Choroid plexus epithelial cell (primary cell): ENCODE data around the gene GOSR2.

ENCODE experiments used
- DNase-seq: peaks from one replicate; pipeline ENCODE4 v3.0.0-alpha.2; 2010; ENCODE audit warnings: low read depth
- H3K4me3 ChIP-seq: 2 replicates; pipeline ENCODE4 v1.5.1; 2011; ENCODE audit warnings: low read depth, mild to moderate bottlenecking, control low read depth, low read length, moderate library complexity
- TF ChIP-seq, protein P1 (sequence below): conservative IDR thresholded peaks from 2 replicates; pipeline ENCODE4 v1.5.1; 2011; ENCODE audit warnings: low read depth, mild to moderate bottlenecking, control low read depth, inconsistent platforms, low read length, moderate library complexity

The GOSR2 gene

DNA sequence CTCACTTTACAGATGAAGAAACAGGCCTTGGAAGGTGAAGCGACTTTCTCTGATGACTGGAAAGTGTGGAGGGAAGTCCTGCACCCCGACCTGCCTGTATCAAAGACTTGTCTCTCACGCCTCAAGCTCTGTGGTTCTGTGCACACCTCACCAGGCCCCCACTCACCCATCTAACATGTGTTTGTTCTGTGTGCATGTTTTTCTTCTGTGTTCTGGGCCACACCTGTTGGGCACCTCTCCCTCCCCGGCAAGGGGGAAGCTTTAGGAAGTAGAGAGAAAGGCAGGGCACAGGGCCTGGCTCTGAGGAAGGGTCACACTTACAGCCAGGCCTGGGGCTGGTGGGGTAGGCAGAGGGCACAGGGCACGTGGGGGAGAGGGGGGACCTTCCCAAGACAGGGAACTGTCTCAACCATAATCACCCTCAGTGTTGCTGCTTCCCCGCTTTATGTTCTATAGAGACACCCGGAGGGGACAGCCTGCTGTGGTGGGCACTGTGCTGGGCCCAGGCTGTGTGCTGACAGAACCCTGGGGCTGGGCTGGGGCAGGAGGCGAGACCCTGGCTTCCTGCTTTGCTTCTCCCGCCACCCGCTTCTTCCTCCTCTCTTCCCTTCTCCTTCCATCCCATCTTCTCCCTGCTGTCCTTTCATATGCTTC, 48.8 kb downstream of the GOSR2 start:
- no peak overlapping the region for H3K4me3 ChIP-seq

DNA sequence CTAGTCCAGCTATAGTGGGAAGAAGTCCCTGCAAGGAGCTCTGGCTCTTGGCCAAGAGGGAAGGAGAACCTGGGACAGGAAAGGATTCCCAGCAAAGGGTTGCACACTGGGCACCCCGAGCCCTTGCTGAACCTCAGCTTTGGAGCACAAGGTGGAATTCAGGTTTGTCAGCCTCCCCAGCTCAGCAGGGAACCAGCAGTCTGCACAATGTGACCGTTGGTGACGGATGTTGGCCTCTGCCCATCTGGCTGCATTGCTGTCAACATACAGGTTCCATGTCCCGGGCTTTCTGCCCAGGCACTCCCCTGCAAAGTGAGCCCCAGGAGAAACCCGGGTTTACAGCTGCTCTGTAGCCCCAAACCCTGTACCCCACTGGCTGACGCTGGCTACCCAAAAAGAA, 49.4 kb downstream of the GOSR2 start:
- no peak overlapping the region for H3K4me3 ChIP-seq
- TF ChIP-seq, protein P1, sequence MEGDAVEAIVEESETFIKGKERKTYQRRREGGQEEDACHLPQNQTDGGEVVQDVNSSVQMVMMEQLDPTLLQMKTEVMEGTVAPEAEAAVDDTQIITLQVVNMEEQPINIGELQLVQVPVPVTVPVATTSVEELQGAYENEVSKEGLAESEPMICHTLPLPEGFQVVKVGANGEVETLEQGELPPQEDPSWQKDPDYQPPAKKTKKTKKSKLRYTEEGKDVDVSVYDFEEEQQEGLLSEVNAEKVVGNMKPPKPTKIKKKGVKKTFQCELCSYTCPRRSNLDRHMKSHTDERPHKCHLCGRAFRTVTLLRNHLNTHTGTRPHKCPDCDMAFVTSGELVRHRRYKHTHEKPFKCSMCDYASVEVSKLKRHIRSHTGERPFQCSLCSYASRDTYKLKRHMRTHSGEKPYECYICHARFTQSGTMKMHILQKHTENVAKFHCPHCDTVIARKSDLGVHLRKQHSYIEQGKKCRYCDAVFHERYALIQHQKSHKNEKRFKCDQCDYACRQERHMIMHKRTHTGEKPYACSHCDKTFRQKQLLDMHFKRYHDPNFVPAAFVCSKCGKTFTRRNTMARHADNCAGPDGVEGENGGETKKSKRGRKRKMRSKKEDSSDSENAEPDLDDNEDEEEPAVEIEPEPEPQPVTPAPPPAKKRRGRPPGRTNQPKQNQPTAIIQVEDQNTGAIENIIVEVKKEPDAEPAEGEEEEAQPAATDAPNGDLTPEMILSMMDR: no peak
- no peak for DNase-seq

More for the DNA sequence above, 48.8 kb downstream of the GOSR2 start:
- no peak for DNase-seq
- TF ChIP-seq, protein P1: no peak

DNA sequence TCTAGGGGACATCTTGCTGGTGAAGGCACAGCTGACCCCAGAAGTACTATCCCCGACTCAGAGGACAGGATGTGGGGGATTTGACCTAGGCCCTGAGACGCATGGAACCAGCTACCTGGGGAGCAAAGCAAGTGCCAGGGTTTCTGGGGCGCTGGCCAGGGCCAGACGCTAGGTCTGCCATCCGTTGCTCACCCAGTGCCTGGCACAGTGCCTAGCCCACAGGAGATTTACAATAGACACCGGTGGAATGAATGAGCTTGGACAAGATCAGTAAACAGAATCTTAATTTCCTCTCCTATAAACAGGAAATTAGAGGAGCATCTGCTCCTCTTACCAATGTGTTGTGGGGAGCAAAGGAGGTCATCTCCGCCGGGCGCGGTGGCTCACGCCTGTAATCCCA, 51.1 kb downstream of the GOSR2 start:
- no peak for DNase-seq
- TF ChIP-seq, protein P1: no peak
- H3K4me3 ChIP-seq: no peak overlapping the region

DNA sequence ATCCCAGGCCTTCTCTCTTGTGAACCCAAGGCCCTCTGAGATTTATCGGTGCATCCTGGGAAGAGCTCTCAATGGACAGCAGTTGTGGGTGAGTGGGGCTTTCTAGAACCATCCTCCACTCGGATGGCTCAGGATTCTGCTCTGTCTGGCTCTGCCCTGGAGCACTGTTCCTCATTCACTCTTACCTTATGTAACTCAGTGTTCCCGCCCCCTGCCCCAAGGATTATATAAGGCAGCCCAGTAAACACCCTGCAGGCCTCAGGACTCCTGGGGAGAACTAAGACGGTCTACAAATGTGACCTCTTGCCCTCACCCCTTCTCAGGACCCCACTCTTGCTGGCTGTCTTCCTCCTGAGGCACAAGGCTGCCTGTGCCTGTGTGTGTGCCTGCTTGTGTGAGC, 52.3 kb downstream of the GOSR2 start:
- TF ChIP-seq, protein P1: no peak
- no peak for DNase-seq
- no peak overlapping the region for H3K4me3 ChIP-seq

DNA sequence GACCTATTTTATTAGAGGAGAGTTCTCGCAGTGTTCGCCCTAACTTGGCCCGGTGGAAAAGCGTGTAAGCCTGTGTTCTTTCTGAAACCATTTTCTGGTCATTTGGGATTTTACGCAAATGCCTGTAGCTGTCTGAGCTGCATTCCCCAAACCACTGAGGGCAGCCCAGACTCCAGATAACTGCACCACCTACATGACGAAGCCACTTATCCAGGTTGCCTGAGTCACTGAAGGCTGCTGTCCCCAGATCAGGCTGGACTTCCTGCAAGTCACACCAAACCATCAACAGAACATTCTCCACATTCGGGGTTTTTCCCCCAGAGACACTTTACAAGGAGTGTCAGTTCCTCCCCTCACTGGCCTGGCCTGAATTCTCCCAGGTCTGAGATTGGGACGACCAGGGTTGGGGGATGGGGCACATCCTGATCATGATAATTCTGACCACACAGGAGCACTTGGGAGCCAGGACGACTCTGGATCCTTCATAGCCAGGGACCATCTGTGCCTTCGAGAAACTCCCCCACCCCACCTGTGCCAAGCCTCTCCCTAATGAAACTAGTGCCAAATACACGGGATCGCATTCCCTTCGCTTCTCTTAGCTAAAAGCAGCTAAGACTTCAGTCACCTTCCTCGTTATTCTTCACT, 53.8 kb downstream of the GOSR2 start:
- no peak overlapping the region for H3K4me3 ChIP-seq
- no peak for DNase-seq
- TF ChIP-seq, protein P1: peak; percentile 16

DNA sequence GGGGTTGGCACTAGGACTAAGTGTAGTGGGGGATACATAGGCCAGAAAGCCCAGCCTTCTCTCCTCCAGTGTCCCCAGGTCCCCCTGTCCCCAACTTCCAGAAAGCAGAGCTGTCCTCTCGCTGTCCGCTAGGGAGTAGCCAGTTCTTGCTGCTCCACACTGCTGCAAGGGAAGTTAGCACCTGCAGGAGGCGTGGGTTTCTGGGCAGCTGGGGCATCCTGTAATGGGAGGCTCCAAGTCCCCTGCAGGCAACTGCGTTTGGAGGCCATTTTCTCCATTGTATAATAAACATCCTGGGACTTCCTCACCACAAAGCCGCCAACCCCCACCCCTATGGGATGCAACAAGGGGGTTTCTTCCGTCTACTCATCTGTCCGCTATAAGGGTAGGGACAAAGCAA, 54.4 kb downstream of the GOSR2 start:
- TF ChIP-seq, protein P1: peak; percentile 49

More for the DNA sequence above, 54.4 kb downstream of the GOSR2 start:
- H3K4me3 ChIP-seq: no peak overlapping the region
- peak; percentile 54 for DNase-seq
